ENCODE data around the gene THG1L. TPM values are rescaled to one million over a fixed set of nuclear protein-coding genes. Genes with fewer than 3 reads are reported as not detected.

THG1L gene
- total RNA-seq, 1 experiment from 2014 or later, result 12.9 TPM

DNA sequence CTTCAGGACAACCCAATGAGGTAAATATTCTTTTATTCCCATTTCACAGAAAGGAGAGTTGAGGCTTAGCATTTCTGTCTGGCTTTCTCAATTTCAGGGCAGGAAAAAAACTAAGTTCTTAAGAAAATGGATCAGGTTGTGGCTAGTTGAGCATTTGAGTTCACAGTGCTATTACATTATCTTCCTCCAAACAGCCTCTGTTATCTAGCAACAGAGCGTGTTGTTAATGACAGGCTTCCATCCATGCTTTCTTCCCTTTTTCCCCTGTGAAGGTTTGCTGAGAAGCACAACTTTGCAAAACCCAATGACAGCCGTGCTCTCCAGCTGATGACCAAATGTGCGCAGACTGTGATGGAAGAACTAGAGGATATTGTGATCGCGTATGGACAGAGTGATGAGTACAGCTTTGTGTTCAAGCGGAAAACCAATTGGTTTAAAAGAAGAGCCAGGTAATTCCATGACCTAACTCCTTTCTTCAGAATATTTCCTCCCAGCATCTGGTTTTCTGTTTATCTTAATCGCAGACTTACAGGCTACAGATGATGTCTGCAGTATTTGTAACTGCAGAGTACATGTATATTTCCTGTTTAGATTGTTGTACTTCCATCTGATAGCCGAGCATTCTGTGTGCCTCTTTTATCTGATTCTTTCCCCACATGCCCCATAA lies 1.5 kb downstream of the THG1L start:
- Histone ChIP-seq H3K4me2 (ENCODE audit: insufficient read depth, insufficient read length, low read length) (no peak overlapping the region), H2BK15ac (ENCODE audit: low read depth, low read length) (no peak overlapping the region), H3T11ph (ENCODE audit: low read length) (no peak overlapping the region), H4K91ac (ENCODE audit: insufficient read length, low read depth, low read length) (no peak overlapping the region), H2BK20ac (ENCODE audit: low read depth, low read length, poor library complexity, severe bottlenecking) (no peak overlapping the region), H4K20me1 (ENCODE audit: control insufficient read depth, insufficient read depth, insufficient read length) (no peaks in the 10 kb centered on the region), H3K9ac (ENCODE audit: extremely low read depth, insufficient read length, low read length) (no peak overlapping the region), H4K8ac (replicated peaks; ENCODE audit: insufficient read length, low read depth, low read length) (no peak overlapping the region), H2BK120ac (ENCODE audit: low read depth, low read length, poor library complexity, severe bottlenecking) (no peak overlapping the region), H3K27ac (ENCODE audit: insufficient read length, low read depth, low read length) (no peak overlapping the region), H3K79me2 (ENCODE audit: insufficient read depth, low read length) (no peaks in the 10 kb centered on the region; the same call in 1 of the 2 replicates), H3K27me3 (ENCODE audit: insufficient read depth, low read length) (no peaks in the 10 kb centered on the region), H2BK5ac (ENCODE audit: insufficient read length, low read length) (no peak overlapping the region), H2BK12ac (ENCODE audit: insufficient read length, low read depth, low read length) (no peak overlapping the region), H3K9me3 (ENCODE audit: control insufficient read depth, low read depth, low read length) (no peaks in the 10 kb centered on the region), H2AK5ac (ENCODE audit: insufficient read length, low read length) (no peak overlapping the region), H3K4ac (ENCODE audit: low read depth, low read length) (no peak overlapping the region), H3K14ac (ENCODE audit: insufficient read depth, low read length) (no peak overlapping the region), H4K5ac (ENCODE audit: insufficient read length, low read depth, low read length) (no peak overlapping the region), H3K56ac (ENCODE audit: insufficient read length, low read depth, low read length) (no peak overlapping the region), H3K79me1 (ENCODE audit: insufficient read depth, low read depth, low read length, poor library complexity, severe bottlenecking) (no peaks in the 10 kb centered on the region), H3K23me2 (ENCODE audit: insufficient read length, low read depth, low read length, poor library complexity, severe bottlenecking) (no peaks in the 10 kb centered on the region), H3K23ac (ENCODE audit: insufficient read length, low read depth, low read length) (no peak overlapping the region), H2AFZ (ENCODE audit: low read length) (no peak overlapping the region), H3K4me1 (ENCODE audit: insufficient read depth, low read length) (no peaks in the 10 kb centered on the region), H3K18ac (ENCODE audit: insufficient read length, low read depth, low read length) (no peak overlapping the region)
- no CpG with 5 or more reads among the region's 8 CpGs for WGBS (ENCODE audit: extremely low coverage, insufficient read length, low lambda C conversion rate)
- peaks cover 0 to 6% of the 10 kb centered on the region in 2 experiments; a peak in 2 of 5 replicates for H3K9me3 Mint-ChIP-seq
- no peak overlapping the region for H3K4me3 Mint-ChIP-seq
- peaks cover 2 to 12% of the 10 kb centered on the region in 2 experiments for H3K4me1 Mint-ChIP-seq
- H3K36me3 Mint-ChIP-seq (ENCODE audit: insufficient read depth in 1 of 3, low read depth in 3 of 3), result peaks cover 16 to 35% (median 27%) of the 10 kb centered on the region in 3 experiments; a peak in 6 of 7 replicates
- DNase-seq, result no peak
- TF ChIP-seq, protein P1, sequence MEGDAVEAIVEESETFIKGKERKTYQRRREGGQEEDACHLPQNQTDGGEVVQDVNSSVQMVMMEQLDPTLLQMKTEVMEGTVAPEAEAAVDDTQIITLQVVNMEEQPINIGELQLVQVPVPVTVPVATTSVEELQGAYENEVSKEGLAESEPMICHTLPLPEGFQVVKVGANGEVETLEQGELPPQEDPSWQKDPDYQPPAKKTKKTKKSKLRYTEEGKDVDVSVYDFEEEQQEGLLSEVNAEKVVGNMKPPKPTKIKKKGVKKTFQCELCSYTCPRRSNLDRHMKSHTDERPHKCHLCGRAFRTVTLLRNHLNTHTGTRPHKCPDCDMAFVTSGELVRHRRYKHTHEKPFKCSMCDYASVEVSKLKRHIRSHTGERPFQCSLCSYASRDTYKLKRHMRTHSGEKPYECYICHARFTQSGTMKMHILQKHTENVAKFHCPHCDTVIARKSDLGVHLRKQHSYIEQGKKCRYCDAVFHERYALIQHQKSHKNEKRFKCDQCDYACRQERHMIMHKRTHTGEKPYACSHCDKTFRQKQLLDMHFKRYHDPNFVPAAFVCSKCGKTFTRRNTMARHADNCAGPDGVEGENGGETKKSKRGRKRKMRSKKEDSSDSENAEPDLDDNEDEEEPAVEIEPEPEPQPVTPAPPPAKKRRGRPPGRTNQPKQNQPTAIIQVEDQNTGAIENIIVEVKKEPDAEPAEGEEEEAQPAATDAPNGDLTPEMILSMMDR (conservative IDR thresholded peaks at IDR 0.05), result no peak
- H3K27me3 Mint-ChIP-seq (ENCODE audit: low read depth), result no peaks in the 10 kb centered on the region
- no peak overlapping the region for H3K27ac Mint-ChIP-seq
